Activated CD4-positive, alpha-beta T cell treated with anti-CD3 and anti-CD28 coated beads for 4 hours (primary cell): ENCODE measurements around the gene ADISSP.

Experiments used
- DNase-seq, 2 donors: peaks; one replicate each; pipeline ENCODE4 v3.0.0-alpha.2; 2020

ADISSP gene

DNA sequence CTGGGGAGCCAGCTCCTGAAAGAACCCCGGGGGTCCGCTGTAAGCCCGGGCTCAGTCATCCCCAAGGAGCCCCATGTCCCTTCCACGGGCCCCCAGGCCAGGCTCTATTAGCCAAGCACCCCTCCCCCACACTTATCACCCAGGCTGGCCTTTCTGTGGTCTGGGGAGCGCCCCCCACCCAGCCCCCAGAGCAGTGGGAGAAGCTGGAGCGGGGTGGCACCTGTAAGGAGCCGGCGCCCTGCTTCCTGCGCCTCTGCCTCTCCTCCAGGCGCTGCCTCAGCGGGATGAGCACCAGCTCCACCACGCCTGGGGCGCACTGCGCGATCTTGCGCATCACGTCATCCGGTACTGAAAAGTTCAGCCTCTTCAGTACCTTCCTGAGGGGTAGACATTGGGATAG is 11.4 kb upstream of the ADISSP start:
- no peak for DNase-seq

- DNase-seq = peak in 1 of 2 donors; percentile 41
These were observed 10.4 kb upstream of the ADISSP start for GRCh38 chr20:3777716-3778629.

DNA sequence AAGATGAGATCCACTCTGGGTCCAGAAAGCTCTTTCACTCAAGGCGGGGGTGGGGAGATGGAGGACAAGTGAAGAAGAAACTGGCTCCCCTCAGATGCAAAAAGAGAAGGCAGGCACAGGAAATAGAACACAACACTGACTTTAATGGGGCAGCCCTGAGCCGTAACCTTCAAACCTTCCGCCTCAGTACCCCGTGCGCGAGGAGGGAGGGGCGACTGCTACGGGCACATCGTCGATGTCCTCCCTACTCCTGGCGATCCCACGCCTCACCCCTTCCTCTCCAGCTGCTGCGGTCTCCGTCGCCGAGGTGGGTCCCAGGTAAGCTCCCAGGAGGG is 9.8 kb upstream of the ADISSP start:
- DNase-seq = no peak

- DNase-seq = no peak
These were observed 8.0 kb upstream of the ADISSP start for GRCh38 chr20:3775457-3776108.

GRCh38 chr20:3771552-3772058 is 4.1 kb upstream of the ADISSP start:
- DNase-seq = no peak

DNA sequence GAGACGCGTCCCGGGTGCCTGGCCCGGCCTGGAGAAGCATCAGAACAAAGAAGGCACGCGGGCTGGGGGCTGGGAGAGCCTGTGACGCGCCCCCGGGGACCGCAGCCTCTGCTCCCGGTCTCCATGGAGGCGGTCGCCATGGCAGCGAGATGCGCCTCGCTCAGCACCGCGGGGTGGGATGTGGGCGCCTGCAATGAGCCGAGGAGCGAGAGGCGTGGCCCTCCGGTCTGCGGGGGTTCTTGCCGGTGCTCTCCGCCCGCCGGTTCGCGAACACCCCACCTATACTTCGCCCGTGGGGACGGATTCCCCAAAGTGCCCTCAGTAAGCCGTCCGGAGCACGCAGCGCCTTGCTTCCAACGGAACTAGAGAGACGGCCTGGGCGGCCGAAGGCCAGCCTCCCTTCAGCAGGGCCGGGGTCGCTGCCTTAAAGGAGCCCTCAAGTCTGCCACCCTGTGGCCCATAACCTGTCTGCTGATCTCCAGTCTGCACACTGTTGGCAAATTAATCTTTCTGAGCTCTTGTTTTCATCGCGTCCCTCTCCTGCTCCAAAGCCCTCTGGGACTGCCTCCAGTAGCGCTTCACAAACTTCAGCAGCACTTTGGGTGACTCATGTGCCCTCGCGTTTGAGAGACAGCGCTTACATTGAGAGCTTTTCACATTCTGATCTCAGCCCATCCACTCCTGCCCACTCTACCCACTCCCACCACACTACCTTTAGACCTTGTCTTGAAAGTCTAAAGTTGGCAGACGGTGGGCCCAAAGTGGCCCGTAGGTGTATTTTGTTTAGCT is 983 bp upstream of the ADISSP start:
- DNase-seq = peak; percentile 78 to 82

- DNase-seq = no peak
These were observed 485 bp downstream of the ADISSP start for GRCh38 chr20:3767110-3767426.

- DNase-seq = no peak
These were observed 987 bp downstream of the ADISSP start for GRCh38 chr20:3766422-3767109.

DNA sequence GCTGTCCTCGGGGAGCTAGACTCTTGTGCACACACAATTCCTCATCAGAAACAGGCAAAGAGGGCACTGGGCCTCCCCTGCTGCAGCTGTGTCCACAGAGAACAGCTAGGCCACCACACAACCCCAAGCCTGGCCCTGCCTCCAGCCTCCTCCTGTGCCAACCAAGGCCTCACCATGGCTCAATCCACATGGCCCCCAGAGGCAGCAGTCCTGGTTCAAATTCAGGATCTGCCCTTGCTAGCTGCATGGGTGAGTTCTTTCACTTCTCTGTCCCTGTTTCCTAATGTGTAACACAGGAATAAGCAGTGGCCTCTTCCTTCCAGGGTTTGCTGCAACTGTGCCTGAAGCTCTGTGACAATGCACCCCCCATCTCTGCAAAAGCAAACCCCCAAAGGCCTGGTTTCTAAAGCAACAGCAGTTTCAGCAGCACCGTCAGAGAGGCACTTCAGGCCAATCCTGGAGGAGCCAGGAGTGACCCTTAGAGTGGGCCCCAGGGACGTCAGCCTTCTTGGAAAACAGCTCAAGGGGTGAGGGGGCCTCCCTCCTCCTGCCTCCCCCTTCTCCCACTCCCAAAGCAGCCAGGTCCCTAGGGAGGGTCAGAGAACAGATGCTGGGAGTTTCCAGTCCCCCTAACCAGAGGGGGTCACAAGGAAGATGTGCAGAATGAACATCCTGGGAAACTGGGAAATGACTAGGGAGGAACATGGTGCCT is 2.2 kb downstream of the ADISSP start:
- DNase-seq = no peak

GRCh38 chr20:3764659-3765058 is 2.9 kb downstream of the ADISSP start:
- DNase-seq = no peak

GRCh38 chr20:3763671-3764601 is 3.6 kb downstream of the ADISSP start:
- no peak for DNase-seq

DNA sequence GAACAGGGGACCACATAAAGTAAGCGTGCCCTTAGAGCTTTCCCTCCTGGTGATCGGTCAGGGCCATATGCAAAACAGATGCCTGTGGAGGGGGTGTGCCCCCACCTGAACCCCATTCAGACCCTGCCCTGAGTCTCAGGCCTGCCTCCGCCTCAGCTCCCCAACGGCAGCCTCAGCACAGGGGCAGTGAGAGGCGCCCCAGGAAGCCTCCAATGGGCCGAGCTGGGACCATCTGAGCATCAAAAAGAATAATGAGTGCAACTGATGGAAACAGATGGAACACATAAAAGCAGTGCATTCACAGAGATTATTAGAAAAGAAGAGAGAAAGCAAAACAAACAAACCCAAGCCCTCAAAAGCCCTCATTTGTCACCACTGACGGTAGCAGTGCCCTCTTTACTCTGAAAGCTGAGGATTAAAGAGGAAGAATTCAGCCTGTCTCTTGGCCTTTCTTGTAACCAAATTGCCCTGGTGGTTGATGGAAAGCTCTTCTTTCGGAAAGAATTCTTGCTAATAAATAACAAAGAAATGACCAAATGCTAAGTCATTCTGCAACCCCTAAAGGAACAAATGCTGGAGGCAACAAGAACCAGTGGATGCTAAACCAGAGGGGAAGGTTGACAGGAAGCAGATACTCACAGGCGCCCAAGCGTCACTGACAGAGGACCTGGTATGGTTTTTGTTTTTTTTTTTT is 6.8 kb downstream of the ADISSP start:
- no peak for DNase-seq

DNA sequence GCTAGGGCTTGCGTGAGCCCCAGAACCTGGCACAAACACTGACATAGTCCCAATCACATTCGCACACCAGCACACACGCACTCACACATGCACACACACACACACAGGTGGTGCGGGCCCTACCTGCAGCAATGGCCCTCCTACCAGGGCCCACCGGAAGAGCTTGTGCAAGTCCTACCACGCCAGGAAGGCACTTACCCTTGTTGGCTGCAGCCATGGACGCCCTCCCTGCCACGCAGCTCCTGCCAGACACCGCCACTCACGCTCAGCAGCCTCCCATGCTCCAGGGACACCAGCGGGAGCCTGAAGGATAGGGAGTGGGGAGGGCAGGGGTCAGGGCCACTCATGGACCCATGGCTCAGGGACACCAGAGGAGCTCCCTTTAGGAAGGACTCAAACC is 7.7 kb downstream of the ADISSP start:
- DNase-seq = no peak

DNA sequence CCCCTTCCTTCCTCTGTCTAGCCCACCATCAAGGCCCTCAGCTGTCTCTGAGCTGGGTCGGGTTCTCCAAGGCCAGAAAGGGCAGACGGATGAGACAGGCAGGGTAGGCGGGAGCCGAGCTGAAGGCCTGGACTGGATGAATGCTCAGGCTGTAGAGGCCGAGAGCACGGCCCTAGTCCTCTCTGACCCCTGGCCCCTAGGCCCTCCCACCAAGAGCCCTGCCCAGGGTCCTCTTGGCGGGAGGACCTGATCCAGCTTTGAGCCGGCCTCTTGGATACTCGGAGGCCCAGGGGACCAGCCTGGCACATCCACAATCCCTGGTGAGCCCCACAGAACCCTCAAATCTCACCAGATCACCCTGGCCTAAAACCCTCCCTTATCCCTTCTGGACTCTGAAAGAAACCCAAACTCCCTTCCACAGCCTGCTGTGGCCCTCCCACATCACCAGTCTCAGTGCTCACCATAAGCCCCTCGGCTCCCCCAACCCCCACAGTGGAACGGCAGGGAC is 8.2 kb downstream of the ADISSP start:
- DNase-seq = no peak

DNA sequence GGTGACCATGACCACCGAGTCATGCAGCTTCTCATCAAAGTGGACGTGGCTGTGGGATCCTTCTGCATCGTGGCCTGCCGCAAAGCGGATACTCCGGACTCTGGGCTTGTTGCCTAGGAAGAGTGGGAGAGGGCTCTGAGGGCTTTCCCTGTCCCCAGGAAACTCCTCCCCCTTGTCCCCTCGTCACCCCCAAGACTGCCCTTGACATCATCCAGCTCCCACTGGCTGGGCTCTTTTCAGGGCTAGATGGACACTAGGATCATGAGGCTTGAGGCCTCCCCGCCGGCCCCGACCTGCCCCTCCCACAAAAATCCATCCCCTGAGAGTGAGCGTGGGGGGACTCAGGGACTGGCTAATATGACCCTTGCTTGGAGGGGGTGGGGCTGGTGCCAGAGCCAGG is 9.0 kb downstream of the ADISSP start:
- DNase-seq = no peak

GRCh38 chr20:3757268-3757667 is 10.3 kb downstream of the ADISSP start:
- DNase-seq = no peak

DNA sequence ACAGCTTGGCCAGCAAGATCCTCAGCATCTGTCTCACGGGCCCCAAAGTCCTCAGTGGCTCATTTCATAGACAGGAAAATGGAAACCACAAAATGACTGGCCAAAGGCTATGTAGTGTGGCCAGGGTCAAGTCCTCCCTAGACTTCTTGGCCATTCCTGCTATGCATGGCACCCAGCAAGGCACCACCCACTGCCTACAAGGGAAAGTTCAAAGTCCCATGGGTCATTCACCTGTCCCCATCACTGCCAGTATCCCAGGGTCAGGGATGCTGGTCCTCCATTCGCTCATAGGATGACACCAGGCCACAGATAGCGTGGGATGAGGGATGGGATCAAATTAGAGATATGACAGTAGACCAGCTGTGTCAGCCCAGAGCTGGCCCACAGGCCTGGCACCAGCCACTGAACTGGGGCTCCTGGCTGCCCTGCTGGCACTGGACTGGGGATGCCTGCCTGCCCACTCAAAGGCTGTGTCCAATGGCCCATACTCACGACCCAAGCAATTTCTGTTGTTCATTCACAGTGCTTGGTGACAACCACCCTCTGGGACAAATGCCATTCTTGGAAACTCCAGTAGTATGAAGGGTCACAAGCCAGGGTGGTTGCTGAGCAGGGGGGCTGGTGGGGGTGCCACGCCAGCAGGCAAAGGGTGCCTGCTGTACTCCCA is 11.6 kb downstream of the ADISSP start:
- DNase-seq = no peak

- no peak for DNase-seq
These were observed 12.3 kb downstream of the ADISSP start for GRCh38 chr20:3755269-3755668.

GRCh38 chr20:3754276-3754630 is 13.3 kb downstream of the ADISSP start:
- DNase-seq = no peak
